Kidney (tissue), 14 donors: ENCODE data around the gene CDK2AP2. TPM values are rescaled to one million over a fixed set of nuclear protein-coding genes. Genes with fewer than 3 reads are reported as not detected.
A peak's percentile ranks its signal among the peaks of the same experiment; 100 is the strongest.

Experiments
- DNase-seq, 5 donors: peaks; one replicate each; pipeline ENCODE4 v3.0.0-alpha.2; 2013 to 2020
- FAIRE-seq: peaks from 2 replicates; lab custom pipeline; 2012; peaks lifted over from hg19 to GRCh38; lab: Jason Lieb, UNC
- H3K27ac ChIP-seq, 2 donors: one replicate each; pipeline ENCODE4 v1.7.0; 2013; ENCODE audit warnings: low read depth in 2 of 2, low read length in 2 of 2, inconsistent platforms in 1 of 2
- H3K27me3 ChIP-seq: one replicate; pipeline ENCODE4 v1.7.1; 2013; ENCODE audit warnings: low read length, inconsistent platforms; ENCODE audit not compliant: control insufficient read depth, insufficient read depth
- H3K36me3 ChIP-seq, 3 donors: one replicate each; pipeline versions ENCODE4 v1.7.0 to v1.7.1; 2013; ENCODE audit warnings: low read length in 3 of 3, control low read depth in 1 of 3, inconsistent platforms in 1 of 3; ENCODE audit not compliant: insufficient read depth in 3 of 3, control insufficient read depth in 2 of 3
- H3K4me1 ChIP-seq, 3 donors: one replicate each; pipeline versions ENCODE4 v1.7.0 to v1.7.1; 2013; ENCODE audit warnings: low read length in 3 of 3, inconsistent platforms in 1 of 3, low read depth in 1 of 3; ENCODE audit not compliant: control insufficient read depth in 2 of 3, insufficient read depth in 2 of 3
- H3K4me3 ChIP-seq, 3 donors: one replicate each; pipeline versions ENCODE4 v1.7.0 to v1.8.1; 2013; ENCODE audit warnings: low read length in 3 of 3, control low read depth in 1 of 3, inconsistent platforms in 1 of 3
- H3K9ac ChIP-seq, 3 donors: one replicate each; pipeline versions ENCODE4 v1.7.0 to v1.7.1; 2013; ENCODE audit warnings: low read length in 3 of 3, control low read depth in 1 of 3, inconsistent platforms in 1 of 3
- H3K9me3 ChIP-seq, 3 donors: one replicate each; pipeline versions ENCODE4 v1.7.0 to v1.7.1; 2013; ENCODE audit warnings: low read length in 3 of 3, control low read depth in 1 of 3, inconsistent platforms in 1 of 3; ENCODE audit not compliant: control insufficient read depth in 2 of 3, insufficient read depth in 1 of 3
- intact Hi-C: fragments of 100-400 bp; cut with DNase I; formaldehyde crosslinking; loops from one replicate; pipeline ENCODE4 v1.11.1; 2022
- polyA plus RNA-seq: library from polyadenylated mRNA; stranded (reverse); fragments of 350-450 nt; fragmentation: Illumina TruSeq; extraction: RNeasy Lipid Tissue Mini Kit (QIAGEN cat#74804); gene quantifications from one replicate; pipeline ENCODE4 v1.2.3, GENCODE V29; 2014; ENCODE audit warnings: low read depth, low replicate concordance; ENCODE audit not compliant: insufficient read depth
- total RNA-seq: library from RNA; stranded (reverse); fragmentation: NEBNext Ultra II Directional; extraction: Animal tissue kit (Norgen Biotek cat#: 25700); gene quantifications from one replicate; pipeline ENCODE4 v1.2.1, GENCODE V29; 2021
- TF ChIP-seq, protein P1 (sequence below): IDR thresholded peaks from 3 replicates; pipeline ENCODE4 v1.5.1; 2012; ENCODE audit warnings: mild to moderate bottlenecking, moderate library complexity, borderline replicate concordance; ENCODE audit not compliant: insufficient read depth; ENCODE audit errors: extremely low read depth
- donor health status: control.
- donor health status: control.
- donor health status: control.
- donor health status: control.
- donor health status: control.
- donor health status: DM: yes; HTN: yes; CAD: no.
- donor health status: Normal renal cell carcinoma (clear cell type).

The CDK2AP2 gene
- total and polyA plus RNA-seq, 2 donors from 2014 or later, result 98.4 to 188 TPM

DNA sequence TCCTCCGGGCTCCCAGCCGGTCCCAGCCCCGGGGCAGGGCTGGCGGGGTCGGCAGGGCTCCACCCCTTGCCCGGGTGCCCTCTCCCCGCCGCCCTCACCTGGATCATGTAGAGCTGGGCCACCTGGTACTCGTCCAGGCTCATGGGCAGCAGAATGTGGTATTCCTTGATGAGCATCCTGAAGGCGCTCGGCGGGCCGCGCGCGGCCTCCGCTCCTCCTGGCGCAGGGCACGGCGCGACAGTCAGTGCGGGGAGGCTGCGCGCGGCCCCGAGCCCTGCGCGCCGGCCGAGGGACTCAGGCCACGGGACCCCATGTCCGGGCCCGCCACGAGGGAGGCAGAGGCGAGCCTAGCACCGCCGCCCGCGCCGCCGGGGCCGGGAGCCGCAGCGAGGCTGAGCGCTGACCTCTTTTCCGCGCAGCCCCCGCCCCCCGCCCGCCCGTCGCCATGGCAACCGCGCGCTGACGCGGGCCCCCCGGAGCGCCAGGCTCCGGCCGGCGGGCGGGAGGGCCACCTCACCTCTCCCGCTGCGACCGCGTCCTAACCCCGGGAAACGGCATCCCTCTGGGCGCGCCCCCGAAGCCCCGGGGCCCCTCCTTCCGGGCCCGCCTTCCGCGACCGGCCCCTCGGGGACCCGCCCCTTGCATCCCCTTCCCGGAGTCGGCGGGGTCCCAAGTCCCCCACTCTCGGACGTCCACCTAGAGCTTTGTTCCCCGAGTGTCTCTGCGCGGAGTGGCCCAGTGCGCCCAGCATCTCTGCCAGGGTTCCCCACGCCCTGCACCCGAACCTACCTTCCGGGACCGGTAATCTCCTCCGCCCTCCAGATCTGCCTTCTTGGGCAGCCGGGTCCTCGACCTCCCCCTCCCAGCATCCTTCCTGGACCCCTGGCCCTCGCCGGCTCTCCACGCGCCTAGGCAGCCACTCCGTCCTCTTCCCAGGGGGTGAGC, 3.7 kb downstream of the CDK2AP2 start:
- TF ChIP-seq, protein P1, sequence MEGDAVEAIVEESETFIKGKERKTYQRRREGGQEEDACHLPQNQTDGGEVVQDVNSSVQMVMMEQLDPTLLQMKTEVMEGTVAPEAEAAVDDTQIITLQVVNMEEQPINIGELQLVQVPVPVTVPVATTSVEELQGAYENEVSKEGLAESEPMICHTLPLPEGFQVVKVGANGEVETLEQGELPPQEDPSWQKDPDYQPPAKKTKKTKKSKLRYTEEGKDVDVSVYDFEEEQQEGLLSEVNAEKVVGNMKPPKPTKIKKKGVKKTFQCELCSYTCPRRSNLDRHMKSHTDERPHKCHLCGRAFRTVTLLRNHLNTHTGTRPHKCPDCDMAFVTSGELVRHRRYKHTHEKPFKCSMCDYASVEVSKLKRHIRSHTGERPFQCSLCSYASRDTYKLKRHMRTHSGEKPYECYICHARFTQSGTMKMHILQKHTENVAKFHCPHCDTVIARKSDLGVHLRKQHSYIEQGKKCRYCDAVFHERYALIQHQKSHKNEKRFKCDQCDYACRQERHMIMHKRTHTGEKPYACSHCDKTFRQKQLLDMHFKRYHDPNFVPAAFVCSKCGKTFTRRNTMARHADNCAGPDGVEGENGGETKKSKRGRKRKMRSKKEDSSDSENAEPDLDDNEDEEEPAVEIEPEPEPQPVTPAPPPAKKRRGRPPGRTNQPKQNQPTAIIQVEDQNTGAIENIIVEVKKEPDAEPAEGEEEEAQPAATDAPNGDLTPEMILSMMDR, result no peak
- H3K36me3 ChIP-seq, result peaks cover 0 to 15% (median 8%) of the 10 kb centered on the region in 3 donors
- H3K9ac ChIP-seq, result peak overlapping the region; percentile 6 to 77 (median 22)
- intact Hi-C loops, result no loop called here
- FAIRE-seq, result no peak
- no peaks in the 10 kb centered on the region for H3K9me3 ChIP-seq
- H3K27me3 ChIP-seq, result no peaks in the 10 kb centered on the region
- H3K4me3 ChIP-seq, result peak overlapping the region; percentile 41 to 78 (median 75)
- peak overlapping the region; percentile 97 to 98 for H3K27ac ChIP-seq
- H3K4me1 ChIP-seq, result peaks cover 0 to 31% (median 21%) of the 10 kb centered on the region in 3 donors
- DNase-seq, result peak; percentile 33 to 83 (median 71)

DNA sequence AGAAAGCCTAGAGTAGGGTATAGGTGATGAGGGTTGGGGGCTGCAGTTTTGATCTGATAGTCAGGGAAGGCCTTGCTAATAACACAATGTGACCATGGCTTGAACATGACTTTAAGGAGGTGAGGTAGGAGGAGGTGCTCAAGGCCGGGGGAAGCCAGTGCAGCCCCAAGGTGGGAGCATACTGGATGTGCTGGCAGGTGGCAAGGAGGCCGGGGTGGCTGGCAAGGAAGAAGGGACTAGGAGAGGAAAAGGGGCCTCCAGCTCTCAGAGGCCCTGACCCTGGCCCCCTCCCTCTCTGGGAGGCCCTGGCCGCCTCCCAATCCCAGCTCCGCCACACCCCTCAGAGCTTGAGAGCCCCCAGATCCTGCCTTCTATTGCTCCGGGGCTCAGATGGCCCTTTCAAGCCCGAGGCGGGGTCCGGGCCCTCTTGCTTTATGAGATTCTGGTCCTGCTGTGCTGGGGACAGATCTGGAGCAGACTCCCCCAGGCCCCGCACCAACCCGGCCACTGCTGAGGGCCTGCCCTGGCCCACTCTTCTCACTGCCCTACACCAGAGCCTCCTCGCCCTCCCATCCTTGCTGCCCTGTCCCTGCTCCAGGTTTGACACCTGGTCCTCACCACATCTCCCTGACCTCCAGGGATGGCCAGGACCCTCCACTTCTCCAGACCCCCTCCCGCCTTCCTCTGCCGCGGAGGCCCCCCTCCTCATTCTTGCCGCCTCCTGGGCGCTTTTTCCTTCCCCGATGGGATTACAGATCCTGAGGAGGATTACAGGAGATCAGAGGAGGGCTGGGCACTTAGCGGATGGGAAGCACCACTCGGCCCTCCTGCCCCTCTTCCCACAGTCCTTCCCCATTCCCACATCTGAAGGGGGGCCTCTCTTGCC, 4.6 kb downstream of the CDK2AP2 start:
- Histone ChIP-seq H3K4me1 (peaks cover 0 to 27% (median 21%) of the 10 kb centered on the region in 3 donors), H3K27me3 (no peaks in the 10 kb centered on the region), H3K4me3 (peak overlapping the region in 2 of 3 donors; percentile 6 to 39), H3K36me3 (peaks cover 0 to 15% (median 8%) of the 10 kb centered on the region in 3 donors), H3K27ac (no peak overlapping the region), H3K9ac (no peak overlapping the region), H3K9me3 (no peaks in the 10 kb centered on the region)
- intact Hi-C loops, result no loop called here
- no peak for FAIRE-seq
- peak in 1 of 5 donors; percentile 79 for DNase-seq
- TF ChIP-seq, protein P1, result no peak

DNA sequence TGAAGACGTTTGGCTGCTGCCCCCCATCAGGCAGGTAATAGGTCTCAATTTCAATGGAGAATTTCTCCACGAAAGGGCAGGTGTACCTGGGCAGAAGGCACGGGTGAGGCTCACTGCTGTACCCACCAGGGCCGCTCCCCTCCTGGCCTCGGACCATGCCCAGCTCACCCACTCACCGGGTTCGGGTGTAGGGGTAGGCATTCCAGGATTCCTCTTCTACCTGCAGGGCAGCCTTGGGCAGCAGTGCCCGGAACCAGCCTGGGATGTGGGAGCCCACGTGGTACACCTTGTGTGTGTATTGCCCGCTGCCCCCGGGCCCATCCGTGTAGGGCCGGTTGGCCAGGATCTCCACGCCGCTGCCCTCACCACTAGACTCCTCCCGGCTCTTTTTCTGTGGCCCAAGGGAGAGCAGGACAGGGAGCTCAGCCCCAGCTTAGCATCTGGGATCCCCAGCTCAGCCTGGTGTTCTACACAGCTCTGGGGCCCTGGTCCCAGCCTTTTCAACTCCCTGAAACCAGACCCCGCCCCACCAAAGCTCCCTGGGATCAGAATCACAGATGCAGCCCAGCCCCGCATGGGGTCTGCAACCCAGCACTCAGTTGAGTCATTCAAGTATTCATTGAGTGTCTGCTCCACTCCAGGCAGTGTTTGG, 5.5 kb downstream of the CDK2AP2 start:
- no peaks in the 10 kb centered on the region for H3K9me3 ChIP-seq
- H3K36me3 ChIP-seq, result peaks cover 0 to 15% (median 11%) of the 10 kb centered on the region in 3 donors
- no peak overlapping the region for H3K4me3 ChIP-seq

More for the DNA sequence above, 5.5 kb downstream of the CDK2AP2 start:
- TF ChIP-seq, protein P1, result no peak
- Histone ChIP-seq H3K27ac (no peak overlapping the region), H3K9ac (no peak overlapping the region), H3K4me1 (peaks cover 0 to 24% (median 21%) of the 10 kb centered on the region in 3 donors), H3K27me3 (no peaks in the 10 kb centered on the region)
- no peak for FAIRE-seq
- intact Hi-C loops, result no loop called here
- DNase-seq, result peak in 1 of 5 donors; percentile 31
